Mammary epithelial cell (primary cell): ENCODE data around the gene MEI4.

Experiments
- CTCF ChIP-seq, 2 donors: IDR thresholded peaks in 1 of 2; conservative IDR thresholded peaks in 1 of 2; 2 replicates each; pipeline ENCODE4 v1.5.1; 2011 to 2012; ENCODE audit warnings: inconsistent platforms in 2 of 2, low read length in 2 of 2, mild to moderate bottlenecking in 2 of 2, control low read depth in 1 of 2, low read depth in 1 of 2; ENCODE audit not compliant: insufficient read depth in 1 of 2; ENCODE audit errors: extremely low read depth in 1 of 2
- EZH2 ChIP-seq: IDR thresholded peaks from 2 replicates; pipeline ENCODE4 v1.6.1; 2012; ENCODE audit warnings: low read length, inconsistent platforms, borderline replicate concordance

GRCh38 chr6:77652739-77653138 is at the start of gene MEI4:
- TF ChIP-seq CTCF (conservative IDR thresholded peaks at IDR 0.05 in 1 of 2, IDR thresholded peaks at IDR 0.05 in 1 of 2; ENCODE audit: extremely low read depth in 1 of 2, insufficient read depth in 1 of 2, low read depth in 1 of 2, low read length in 2 of 2) (no peak), EZH2 (no peak)
